Hepatocyte (in vitro differentiated cells): Measurements from ENCODE around the gene SLC6A7.
"Not testable (repeated sequence)": the region's sequence is repeated elsewhere in the genome, so short reads cannot be mapped to it uniquely, and the experiment has no call there.

Experiments
- EZH2 ChIP-seq: fragments of 200-600 bp; sonication (generic); IDR thresholded peaks from 2 replicates; pipeline ENCODE4 v1.6.1; 2016; ENCODE audit warnings: antibody characterized with exemption, mild to moderate bottlenecking, borderline replicate concordance
- EZH2phosphoT487 ChIP-seq: fragments of 200-600 bp; sonication (generic); IDR thresholded peaks from one replicate; pipeline ENCODE4 v1.6.1; 2018; ENCODE audit warnings: antibody characterized with exemption, mild to moderate bottlenecking, low read depth, moderate library complexity; ENCODE audit not compliant: unreplicated experiment, severe bottlenecking
- TF ChIP-seq, protein P1 (sequence below): fragments of 200-600 bp; sonication (generic); IDR thresholded peaks from 2 replicates; pipeline ENCODE4 v1.5.1; 2016; ENCODE audit warnings: antibody characterized with exemption, mild to moderate bottlenecking; ENCODE audit not compliant: poor library complexity

DNA sequence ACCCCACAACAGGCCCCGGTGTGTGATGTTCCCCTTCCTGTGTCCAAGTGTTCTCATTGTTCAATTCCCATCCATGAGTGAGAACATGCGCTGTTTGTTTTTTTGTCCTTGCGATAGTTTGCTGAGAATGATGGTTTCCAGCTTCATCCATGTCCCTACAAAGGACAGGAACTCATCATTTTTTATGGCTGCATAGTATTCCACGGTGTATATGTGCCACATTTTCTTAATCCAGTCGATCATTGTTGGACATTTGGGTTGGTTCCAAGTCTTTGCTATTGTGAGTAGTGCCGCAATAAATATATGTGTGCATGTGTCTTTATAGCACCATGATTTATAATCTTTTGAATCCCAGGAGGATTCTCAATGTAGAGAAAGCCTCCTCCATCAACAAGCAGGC is 58.6 kb downstream of the SLC6A7 start:
- not testable (repeated sequence) for TF ChIP-seq EZH2phosphoT487, EZH2
- TF ChIP-seq, protein P1, sequence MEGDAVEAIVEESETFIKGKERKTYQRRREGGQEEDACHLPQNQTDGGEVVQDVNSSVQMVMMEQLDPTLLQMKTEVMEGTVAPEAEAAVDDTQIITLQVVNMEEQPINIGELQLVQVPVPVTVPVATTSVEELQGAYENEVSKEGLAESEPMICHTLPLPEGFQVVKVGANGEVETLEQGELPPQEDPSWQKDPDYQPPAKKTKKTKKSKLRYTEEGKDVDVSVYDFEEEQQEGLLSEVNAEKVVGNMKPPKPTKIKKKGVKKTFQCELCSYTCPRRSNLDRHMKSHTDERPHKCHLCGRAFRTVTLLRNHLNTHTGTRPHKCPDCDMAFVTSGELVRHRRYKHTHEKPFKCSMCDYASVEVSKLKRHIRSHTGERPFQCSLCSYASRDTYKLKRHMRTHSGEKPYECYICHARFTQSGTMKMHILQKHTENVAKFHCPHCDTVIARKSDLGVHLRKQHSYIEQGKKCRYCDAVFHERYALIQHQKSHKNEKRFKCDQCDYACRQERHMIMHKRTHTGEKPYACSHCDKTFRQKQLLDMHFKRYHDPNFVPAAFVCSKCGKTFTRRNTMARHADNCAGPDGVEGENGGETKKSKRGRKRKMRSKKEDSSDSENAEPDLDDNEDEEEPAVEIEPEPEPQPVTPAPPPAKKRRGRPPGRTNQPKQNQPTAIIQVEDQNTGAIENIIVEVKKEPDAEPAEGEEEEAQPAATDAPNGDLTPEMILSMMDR = not testable (repeated sequence)
